Activated T-helper 1 cell treated with Interleukin-2 at 50 U/mL for 16 hours (primary cell): ENCODE measurements around the gene CBFB.
"Not testable (repeated sequence)": the region's sequence is repeated elsewhere in the genome, so short reads cannot be mapped to it uniquely, and the experiment has no call there.

Experiments
- DNase-seq: peaks from one replicate; pipeline ENCODE4 v3.0.0-alpha.2; 2020; ENCODE audit warnings: low read depth

The CBFB gene

GRCh38 chr16:67041520-67041919 lies 12.6 kb downstream of the CBFB start:
- not testable (repeated sequence) for DNase-seq

GRCh38 chr16:67043420-67043819 lies 14.5 kb downstream of the CBFB start:
- DNase-seq, result no peak

- DNase-seq, result no peak
Measured at GRCh38 chr16:67050796-67051195, 21.8 kb downstream of the CBFB start.

DNA sequence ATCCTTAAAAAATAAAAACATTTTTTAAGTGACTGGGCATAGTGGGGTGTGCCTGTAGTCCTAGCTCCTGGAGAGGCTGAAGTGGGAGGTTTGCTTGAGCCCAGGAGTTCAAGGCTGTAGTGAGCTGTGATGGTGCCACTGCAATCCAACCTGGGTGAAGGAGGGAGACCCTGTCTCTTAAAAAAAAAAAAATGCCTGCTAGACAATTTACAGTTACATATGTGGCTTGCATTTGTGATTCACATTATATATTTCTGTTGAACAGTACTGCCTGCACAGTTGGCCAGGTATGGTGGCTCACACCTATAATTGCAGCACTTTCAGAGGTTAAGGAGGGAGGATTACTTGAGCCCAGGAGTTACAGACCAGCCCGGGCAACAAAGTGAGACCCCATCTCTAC lies 23.4 kb downstream of the CBFB start:
- no peak for DNase-seq

DNA sequence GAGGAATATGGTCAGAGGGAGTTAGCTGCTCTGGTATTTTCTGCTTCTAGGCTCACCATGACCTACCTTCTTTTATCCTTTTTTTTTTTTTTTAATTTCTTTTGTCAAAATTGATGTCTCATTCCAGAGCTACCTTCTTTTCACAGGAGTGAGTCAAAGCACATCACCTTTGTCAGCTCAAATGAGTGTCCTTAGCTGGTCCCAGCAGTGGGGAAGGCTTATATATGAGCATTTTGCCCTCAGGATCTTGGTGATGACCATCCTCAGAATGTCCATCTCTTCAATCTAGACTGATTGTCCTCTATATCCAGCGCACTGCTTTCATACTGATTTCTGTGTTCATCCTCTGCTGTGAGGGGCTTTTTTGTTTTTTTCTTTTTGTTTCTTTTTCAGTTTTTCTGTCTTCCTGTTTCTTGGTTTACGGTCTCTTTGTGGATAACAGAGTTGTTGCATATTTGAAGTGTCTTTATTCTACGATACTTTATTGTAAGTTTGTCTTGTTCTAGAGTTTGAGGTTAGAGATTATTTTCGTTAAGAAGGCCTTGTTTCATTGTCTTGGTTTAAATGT lies 24.9 kb downstream of the CBFB start:
- no peak for DNase-seq

DNA sequence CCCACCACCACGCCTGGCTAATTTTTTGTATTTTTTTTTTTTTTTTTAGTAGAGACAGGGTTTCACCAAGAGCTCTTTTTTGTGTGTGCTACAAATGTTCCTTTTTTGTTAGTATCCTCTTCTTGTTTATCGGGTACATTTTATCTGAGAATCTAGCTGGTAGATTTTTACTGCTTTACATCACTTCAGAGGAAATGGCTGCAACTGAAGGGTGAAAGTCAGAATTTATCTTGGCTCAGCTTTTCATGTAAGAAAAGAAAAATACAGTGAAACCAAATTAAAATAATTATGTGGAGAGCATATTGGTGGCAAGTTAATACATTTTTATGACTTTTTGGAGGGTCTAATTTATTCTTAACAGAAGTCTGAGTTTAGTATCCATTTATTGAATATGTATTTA lies 26.0 kb downstream of the CBFB start:
- DNase-seq, result no peak

- DNase-seq, result no peak
Measured at GRCh38 chr16:67055712-67056487, 27.0 kb downstream of the CBFB start.

DNA sequence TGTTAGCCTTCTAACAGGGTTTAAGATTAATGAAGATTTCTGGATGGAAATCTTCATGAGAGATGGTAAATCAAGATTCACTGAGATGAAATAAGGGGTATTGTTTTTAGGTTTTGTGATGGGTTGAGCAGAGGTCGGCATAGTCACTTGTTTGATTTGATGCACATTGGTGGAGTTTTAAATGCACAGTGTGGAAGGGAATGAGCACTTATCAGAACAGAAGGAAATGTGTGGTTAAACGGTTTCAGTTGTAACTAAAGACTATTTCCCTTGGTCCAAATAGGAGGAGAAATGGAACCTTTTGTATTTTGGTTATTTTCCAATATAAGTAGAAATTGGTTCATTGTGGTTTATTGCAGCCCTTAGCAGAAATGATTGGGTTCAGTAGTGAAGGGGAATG lies 34.1 kb downstream of the CBFB start:
- DNase-seq, result no peak

DNA sequence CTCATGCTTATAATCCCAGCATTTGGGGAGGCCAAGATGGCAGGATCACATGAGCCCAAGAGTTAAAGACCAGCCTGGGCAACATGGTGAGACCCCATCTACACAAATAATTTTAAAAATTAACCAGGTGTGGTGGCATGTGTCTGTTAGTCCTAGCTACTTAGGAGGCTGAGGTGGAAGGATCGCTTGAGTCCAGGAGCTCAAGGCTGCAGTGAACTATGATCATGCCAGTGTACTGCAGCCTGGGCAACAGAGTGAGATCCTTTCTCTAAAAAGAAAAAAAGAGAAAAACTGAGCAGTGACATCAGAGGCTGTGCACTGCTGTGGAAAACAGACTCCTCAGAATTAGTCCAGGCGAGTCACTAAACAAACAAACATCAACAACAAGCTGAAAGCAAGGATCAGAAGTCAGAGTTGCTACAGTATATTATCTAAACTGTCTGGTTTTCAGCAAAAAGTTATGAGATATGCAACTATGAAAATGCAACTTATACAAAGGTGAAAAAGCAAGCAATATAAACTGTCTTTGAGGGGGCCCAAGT lies 39.3 kb downstream of the CBFB start:
- no peak for DNase-seq

DNA sequence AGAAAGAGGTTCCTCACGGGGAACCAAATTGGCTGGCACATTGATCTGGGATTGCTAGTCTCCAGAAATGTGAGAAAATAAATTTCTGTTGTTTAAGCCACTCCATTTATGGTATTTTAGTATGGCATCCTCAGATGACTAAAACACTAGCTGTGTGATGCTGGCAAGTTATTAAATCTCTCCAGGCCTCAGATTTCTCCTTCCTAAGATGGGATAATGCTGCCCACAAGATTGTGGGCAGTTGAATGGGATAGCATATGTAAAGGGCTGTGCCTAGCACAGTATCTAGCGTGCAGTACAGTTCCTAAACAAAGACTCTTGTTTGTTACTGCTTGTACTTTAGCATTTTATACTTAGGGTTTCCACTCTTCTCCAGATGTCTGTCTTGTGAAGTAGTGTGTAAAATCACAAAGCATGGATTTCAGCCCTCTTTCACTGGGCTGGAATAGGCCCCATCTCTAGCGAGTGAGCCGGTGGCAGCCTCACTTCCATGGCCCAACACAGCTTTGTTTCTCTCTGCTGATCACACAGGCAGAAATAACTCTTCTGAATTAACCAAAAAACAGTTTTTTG lies 42.6 kb downstream of the CBFB start:
- DNase-seq, result no peak

- no peak for DNase-seq
Measured at GRCh38 chr16:67075331-67075730, 46.4 kb downstream of the CBFB start.

- no peak for DNase-seq
Measured at GRCh38 chr16:67077871-67078270, 48.9 kb downstream of the CBFB start.

GRCh38 chr16:67082100-67082499 lies 53.2 kb downstream of the CBFB start:
- DNase-seq, result no peak

GRCh38 chr16:67082891-67083290 lies 53.9 kb downstream of the CBFB start:
- no peak for DNase-seq

GRCh38 chr16:67084345-67085028 lies 55.5 kb downstream of the CBFB start:
- no peak for DNase-seq

DNA sequence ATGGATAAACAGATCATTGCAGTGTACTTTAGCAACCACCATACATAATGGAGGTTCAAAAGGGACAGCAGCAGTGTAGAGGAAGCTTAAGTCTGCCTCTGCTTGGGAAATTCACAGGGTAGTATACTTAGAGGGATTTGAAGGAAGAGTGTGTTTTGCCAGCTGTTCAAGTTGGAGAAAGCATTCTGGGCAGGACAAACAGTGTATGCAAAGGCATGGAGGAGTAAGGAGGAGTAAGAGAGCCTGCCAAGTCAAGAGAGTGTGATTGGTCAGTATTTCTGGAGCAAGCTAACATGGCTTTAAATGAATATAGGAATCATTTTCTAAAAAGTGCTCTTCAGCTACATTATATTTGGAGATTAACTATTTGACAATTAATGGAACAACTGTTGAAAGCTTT lies 57.9 kb downstream of the CBFB start:
- DNase-seq, result no peak

DNA sequence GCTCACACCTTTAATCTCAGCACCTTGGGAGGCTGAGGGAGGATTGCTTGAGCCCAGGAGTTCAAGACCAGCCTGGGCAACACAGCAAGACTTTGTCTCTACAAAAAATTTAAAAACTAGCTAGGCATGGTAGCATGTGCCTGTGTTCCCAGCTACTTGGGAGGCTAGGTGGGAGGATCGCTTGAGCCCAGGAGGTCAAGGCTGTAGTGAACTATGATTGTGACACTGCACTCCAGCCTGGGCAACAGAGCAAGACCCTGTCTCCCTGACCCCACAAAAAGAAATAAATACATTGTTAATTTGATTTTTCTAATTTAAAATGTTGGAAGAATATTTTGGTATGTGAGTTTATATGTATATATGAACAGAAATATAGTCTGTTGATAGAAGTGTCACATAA lies 58.3 kb downstream of the CBFB start:
- no peak for DNase-seq

DNA sequence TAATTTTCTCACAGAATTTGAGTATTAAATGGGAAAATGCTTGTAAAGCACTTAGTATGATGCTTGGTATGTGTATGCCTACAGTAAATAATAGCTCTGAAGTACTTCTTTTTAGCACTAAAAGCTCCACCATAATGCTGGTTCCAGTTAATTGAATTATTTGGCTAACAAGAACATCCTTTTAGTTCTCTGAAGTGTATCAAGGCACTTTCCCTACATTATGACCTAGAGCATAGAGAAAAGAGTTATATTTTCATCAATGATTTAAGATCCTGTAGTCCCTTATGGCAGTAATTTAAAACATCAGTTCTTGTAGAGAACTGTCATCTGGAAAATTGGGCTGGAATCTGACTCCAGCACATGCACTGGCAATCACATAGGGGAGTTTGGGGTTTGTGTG lies 58.9 kb downstream of the CBFB start:
- no peak for DNase-seq

DNA sequence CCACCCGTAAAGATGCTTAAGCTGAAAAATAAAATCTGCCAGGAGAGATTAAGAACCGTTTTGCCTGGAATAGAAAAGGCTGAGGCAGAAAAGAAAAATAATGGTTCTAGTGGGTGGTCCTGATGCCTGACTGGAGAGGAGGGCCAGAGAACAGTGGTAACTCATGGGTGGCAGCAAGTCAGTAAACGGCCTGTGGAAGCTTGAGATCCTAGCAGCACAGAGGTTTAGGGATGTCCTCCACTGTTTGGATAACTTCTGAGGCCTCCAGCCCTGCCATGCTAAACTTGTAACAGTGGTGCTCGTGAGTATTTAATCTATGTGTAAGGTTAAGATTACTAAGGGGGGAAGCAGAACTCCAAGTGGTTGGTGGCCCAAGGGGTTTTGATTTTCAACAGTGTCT lies 59.6 kb downstream of the CBFB start:
- DNase-seq, result no peak

DNA sequence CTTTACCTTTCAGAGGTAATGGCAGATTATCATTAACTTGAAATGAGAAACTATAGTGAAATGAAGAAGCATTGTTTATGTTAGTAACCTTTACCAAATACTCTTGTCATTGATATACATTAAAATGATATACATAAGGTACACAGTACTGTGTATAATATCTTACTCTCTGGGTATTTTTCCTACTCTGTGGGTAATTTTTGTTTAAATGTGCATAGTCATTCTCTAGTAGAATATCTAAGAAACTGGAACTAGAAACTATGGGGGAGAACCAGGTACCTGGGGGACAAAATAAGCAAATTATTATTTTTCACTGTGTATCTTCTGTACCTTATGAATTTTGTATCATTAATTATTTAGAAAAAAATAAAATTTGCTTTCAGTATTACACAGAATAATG lies 60.2 kb downstream of the CBFB start:
- DNase-seq, result no peak

DNA sequence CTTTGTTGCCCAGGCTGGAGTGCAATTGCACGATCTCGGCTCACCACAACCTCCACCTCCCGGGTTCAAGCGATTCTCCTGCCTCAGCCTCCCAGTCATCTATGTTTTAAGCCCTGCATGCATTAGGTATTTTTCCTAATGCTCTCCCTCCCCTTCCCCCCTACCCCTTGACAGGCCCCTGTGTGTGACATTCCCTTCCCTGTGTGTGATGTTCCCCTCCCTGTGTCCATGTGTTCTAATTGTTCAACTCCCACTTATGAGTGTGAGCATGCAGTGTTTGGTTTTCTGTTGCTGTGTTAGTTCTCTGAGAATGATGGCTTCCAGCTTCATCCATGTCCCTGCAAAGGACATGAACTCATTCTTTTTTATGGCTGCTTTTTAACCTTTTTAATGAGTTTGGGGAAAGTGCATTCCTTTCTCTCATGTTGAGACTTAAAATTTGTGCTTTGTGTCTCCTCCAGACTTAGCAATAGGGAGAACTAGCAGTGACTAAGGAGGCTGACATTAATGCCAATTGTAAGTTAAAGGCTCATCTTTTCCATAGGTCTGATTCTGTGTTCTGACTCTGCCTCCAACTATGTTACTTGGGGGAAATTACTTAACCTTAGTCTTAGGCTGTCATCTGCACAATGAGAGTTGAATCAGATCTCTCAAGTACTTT lies 63.1 kb downstream of the CBFB start:
- DNase-seq, result no peak

- no peak for DNase-seq
Measured at GRCh38 chr16:67093098-67093726, 64.3 kb downstream of the CBFB start.
